Epithelial cell of esophagus (primary cell): ENCODE data around the gene RBM33.

Experiments
- DNase-seq: peaks from one replicate; pipeline ENCODE4 v3.0.0; 2010; ENCODE audit warnings: low read depth
- H3K4me3 ChIP-seq: 2 replicates; pipeline ENCODE4 v1.5.1; 2011; ENCODE audit warnings: mild to moderate bottlenecking, low read length, control low read depth
- CTCF ChIP-seq: IDR thresholded peaks from 2 replicates; pipeline ENCODE4 v1.5.1; 2011; ENCODE audit warnings: low read depth, mild to moderate bottlenecking, low read length, control low read depth, inconsistent platforms; ENCODE audit not compliant: insufficient read depth; ENCODE audit errors: missing control alignments

The RBM33 gene

DNA sequence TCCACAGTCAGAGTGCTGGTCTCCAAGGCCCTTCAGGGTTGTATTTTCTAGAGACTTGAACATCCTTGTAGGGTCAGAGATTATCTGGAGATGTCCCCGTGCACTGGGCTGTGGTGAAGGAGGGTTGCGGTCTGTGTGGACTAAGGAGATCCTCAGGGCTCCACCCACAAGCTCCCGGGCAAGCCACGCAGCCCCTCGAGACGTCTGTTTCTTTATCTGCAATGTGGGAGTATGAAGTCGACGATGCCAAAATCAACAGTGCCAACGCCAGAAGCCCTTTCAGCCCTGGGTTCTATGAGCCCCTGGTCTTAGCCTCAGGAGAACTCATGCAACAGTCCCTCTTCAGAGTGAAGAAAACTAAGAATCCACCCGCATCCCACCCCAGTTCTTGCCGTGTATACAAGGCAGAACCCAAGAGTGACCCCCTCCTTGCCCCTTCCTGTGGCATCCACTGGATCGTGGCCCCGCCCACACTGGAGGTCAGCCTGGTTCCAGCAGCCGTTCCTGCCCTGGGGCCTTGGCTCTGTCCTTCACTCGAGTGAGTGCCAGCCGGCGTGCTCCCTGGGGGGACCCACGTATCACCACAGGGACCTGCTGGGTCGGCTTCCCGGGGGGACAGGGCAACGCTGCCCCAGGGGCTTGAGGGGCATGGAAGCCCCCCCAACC, 173.8 kb downstream of the RBM33 start:
- TF ChIP-seq CTCF, result no peak
- DNase-seq, result no peak
- no peak overlapping the region for H3K4me3 ChIP-seq

DNA sequence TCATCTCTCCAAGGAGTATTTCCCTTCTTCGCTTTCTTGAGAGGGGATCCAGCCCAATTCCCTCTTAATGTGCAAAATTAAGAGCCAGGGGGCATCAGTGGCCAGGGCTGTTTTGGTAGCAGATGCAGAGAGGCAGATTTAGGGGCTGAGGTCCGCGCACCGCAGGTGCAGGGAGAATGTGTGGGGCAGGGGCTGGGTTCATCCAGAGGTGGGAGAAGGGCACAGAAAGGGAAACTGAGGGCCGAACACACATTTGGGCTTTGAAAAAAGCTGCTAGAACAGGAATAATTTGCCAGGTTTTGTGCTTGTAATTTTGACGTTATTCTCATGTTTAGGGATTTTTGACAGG, 174.3 kb downstream of the RBM33 start:
- DNase-seq, result no peak
- H3K4me3 ChIP-seq, result no peak overlapping the region
- TF ChIP-seq CTCF, result no peak

- H3K4me3 ChIP-seq, result no peak overlapping the region
- no peak for TF ChIP-seq CTCF
- DNase-seq, result no peak
Observed at GRCh38 chr7:155819186-155819585, 174.7 kb downstream of the RBM33 start.

- no peak for TF ChIP-seq CTCF
- no peak for DNase-seq
- no peak overlapping the region for H3K4me3 ChIP-seq
Observed at GRCh38 chr7:155820246-155820645, 175.8 kb downstream of the RBM33 start.

GRCh38 chr7:155820788-155821187, 176.3 kb downstream of the RBM33 start:
- no peak for DNase-seq
- TF ChIP-seq CTCF, result no peak

DNA sequence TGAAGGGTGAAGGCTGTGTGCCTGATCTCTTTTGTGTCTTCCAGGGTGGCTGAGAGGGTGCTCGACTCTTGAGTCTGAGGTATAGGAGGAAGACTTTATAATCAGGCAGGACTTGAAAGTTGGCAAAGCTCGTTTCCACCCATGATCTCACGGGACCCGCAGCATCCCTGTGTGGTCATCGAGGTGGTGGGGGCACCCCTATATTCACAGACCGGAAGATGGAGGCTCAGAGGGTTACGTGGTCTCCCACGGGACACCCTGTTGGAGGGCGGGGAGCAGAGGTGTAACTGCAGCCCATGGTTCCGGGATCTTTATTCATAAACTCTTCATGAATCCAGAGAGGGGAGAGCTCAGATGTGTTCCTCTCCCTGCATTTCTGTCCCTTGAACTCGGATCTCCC, 177.4 kb downstream of the RBM33 start:
- no peak for DNase-seq
- TF ChIP-seq CTCF, result no peak
- H3K4me3 ChIP-seq, result no peak overlapping the region

More at GRCh38 chr7:155820788-155821187, 176.3 kb downstream of the RBM33 start:
- no peak overlapping the region for H3K4me3 ChIP-seq

DNA sequence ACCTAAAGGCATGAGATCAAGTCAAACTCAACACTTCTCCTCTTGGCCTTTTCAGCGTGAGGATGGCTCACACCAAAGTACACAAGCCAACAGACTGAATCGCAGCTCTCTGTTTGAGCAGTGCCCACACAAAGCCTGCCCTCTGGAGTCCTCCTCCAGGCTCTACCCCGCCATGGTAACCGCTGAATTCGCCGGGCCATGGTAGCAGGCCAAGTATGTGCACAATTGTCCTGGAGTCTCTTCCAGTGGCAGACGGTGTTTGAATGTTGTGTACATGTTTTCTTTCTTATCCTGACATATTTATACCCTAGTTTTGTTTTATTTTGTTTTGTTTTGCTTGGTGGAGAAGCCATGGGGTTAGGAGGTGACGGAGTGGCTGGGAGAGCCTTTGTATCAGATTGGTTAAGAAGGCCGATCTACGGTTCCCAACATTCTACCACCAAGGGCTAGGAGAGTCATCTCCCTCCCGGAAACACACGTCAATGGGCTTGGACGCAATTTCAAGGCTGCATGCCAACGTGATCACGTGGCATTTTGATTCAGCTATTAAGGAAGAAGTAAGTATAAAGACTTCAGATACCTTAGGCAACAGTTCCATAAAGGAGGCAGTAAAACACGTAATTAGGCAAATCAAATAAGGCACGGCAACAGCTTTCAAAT, 179.9 kb downstream of the RBM33 start:
- H3K4me3 ChIP-seq, result no peak overlapping the region
- no peak for DNase-seq
- no peak for TF ChIP-seq CTCF
